Hematopoietic multipotent progenitor cell (in vitro differentiated cells): ENCODE results near the gene CD7. TPM values are rescaled to one million over a fixed set of nuclear protein-coding genes. Genes with fewer than 3 reads are reported as not detected.

Experiments used
- DNase-seq, 3 donors: peaks; one replicate each; pipeline ENCODE4 v3.0.0-alpha.2; 2011 to 2015; ENCODE audit warnings: low read depth in 2 of 3, low spot score in 2 of 3
- total RNA-seq: library from RNA; depleted of rRNA; stranded (reverse); fragments of >200 nt; gene quantifications from one replicate; pipeline ENCODE4 v1.2.3, GENCODE V29; 2012

The CD7 gene
- total RNA-seq, 1 donor, result 1.9 TPM

DNA sequence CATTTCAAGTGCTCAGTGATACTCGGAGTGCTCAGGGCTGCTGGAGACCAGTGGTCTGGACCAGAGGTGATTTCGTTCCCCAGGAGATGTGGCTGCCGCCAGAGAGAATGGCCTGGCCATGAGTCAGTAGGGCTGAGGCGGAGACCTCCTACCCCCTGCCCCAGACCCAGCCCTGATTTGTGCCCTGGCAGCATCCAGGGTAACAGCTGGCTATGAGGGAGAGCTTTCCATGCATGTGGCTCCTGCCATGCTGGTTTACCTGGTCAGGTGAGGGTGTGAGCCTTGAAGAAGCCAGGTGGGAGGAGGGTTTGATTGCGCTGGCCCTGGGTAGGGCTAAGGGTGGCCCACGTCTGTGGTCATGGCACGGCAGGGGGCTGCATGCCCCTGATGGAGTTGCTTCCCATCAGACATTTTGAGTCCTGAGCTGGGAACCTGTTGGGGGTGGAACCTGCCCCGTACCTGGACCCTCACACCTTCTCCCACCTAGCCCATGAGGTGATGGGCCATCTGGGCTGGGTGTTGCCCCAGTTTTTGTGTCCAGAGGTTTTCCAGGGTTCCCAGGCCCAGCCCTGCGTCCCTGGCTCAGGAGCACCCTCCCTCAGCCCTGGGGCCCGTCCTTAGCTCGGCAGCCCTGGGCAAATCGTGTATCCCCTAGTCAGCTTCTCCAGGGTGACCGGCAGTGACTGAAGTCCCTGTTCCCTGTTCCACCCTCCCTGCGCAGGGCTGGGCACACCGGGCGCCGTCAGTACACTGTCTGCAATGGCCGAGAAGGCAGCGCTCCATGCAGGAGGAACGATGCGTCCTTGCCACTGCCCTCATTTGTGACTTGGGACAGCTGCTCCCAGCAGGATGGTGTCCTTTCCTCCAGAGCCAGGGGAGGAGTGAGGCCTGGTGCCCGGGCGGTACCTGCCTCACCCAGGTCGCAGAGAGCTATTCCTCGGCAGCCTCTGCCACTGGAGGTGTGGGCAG is 34.9 kb downstream of the CD7 start:
- no peak for DNase-seq

GRCh38 chr17:82281502-82282238 is 35.7 kb downstream of the CD7 start:
- no peak for DNase-seq

DNA sequence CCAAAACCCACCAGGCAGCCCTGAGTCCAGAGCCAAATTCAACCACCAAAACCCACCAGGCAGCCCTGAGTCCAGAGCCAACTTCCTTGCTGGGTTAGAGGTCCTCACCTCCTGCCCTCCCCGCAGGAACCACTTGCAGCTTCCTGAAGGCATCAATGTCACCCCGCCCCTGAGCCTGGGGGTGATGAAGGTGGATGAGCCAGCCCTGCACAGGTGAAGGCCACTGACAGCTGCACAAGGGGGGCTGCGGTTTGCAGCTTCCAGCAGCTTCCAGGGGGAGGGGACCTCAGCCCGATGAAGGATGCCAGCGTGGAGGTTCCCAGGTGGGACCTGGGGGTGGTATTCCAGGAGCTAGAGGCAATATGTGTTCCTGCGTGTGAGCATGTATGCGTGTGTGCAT is 36.3 kb downstream of the CD7 start:
- no peak for DNase-seq

GRCh38 chr17:82280537-82280936 is 36.9 kb downstream of the CD7 start:
- DNase-seq, result no peak

GRCh38 chr17:82278786-82279391 is 38.5 kb downstream of the CD7 start:
- no peak for DNase-seq

DNA sequence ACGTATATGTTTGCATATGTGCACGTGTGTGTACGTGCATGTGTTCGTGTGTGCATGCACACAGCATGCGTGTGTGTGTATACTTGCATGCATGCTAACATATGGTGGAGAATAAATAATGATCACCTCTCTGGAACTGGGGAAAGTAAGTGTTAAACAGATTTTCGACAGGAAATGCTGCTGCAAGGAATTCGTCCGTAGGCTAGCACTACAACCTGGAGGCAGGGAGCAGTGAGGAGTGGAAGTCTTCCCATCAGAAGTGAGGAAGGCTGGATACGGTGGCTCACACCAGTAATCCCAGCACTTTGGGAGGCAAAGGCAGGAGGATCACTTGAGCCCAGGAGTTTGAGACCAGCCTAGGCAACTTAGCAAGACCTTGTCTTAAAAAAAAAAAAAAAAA is 39.1 kb downstream of the CD7 start:
- no peak for DNase-seq

DNA sequence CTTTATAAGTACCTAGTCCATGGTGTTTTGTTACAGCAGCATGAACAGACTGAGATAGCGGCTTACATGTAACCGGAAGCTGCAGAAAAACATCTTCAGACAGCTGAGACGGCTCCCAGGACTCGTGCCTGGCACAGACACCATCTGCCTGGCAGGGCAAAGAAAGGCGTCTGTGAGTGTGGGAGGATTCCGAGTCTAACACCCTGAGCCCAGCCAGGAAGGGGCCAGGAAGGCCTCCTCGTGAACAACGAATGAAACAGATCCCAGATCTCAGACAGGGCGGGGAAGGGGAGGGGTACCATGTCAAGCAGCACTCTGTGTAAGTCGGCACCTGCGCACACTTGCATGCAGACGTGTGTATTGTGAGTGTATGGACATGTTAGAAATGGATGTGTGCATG is 39.6 kb downstream of the CD7 start:
- DNase-seq, result no peak

- no peak for DNase-seq
These were observed 40.5 kb downstream of the CD7 start for GRCh38 chr17:82276938-82277337.

GRCh38 chr17:82275326-82275725 is 42.1 kb downstream of the CD7 start:
- DNase-seq, result no peak

- DNase-seq, result no peak
These were observed 43.0 kb downstream of the CD7 start for GRCh38 chr17:82274134-82275020.

- DNase-seq, result peak; percentile 90 to 94 (median 91)
These were observed 43.9 kb downstream of the CD7 start, which contains the start of gene CSNK1D for GRCh38 chr17:82273327-82274133. Gene CSNK1D (minus strand): TSS chr17:82273700. CDS start chr17:82273381, 319 bp downstream.

GRCh38 chr17:82272495-82273326 is 44.7 kb downstream of the CD7 start:
- DNase-seq, result peak in 2 of 3 donors; percentile 29 to 42

- DNase-seq, result no peak
These were observed 46.0 kb downstream of the CD7 start for GRCh38 chr17:82271401-82271800.

GRCh38 chr17:82270651-82271050 is 46.8 kb downstream of the CD7 start:
- DNase-seq, result no peak

DNA sequence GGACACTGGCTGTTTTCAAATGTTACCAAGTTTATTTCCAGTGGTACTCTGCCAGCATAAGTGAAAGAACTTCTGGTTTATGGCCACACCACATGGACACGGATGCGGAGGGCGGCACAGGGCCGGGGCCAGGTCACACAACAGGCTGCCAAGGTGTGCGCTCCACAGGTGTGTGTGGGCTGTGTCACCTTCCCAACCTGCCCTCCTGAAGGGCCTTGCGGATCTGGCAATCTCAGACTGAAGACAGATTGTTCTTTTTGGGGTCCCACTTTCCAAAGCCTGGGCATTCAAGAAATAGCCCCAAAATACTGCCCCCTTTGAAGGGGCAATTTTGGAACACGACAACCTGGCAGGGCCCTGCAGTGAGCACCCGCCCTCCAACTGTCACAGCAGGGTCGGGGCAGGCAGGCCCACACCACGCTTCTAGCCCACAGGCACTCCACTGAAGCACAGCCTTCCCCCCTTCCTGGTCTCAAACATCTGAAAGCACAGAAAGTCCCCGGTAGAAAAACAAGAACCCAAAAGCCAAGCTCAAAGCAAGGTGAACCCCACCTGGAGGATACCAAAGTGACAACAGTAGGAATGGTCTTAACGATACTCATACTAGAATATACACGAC is 47.4 kb downstream of the CD7 start:
- DNase-seq, result no peak

DNA sequence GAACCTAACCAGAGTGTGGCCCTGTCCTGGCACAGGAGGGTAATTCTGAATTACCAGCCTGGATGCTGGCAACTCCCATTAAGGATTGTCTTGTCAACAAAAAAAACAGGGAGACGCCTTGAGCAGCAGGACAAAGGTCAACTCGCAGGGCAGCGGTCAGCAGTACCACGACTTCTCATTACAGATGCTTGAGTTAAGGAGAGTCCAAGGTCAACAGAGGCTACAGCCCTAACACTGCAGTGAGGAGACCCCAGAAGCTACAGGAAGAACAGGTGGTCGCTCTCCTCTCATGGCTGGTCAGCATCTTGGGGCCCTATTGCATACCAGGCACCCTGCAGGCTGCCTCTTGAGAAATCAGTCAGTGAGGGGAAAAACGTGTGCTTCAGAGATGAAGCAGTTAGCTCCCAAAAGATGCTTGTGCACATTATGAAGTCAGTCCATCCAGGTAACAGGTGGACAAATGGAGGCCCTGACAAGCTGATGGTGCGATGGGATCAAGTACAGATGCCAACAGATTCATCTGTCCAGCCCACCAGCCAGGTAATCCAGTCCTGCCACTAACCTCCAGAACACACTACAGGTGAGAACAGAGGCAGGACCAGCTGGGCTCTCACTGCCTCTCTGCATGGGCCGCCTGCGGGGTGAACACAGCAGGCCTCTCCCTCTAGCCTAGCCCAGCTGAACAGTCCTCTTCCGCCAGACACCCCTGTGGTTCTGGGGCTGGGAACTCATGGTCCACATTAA is 48.1 kb downstream of the CD7 start:
- DNase-seq, result no peak
